ENCODE data around the gene MRPL44.
A peak's percentile ranks its signal among the peaks of the same experiment; 100 is the strongest.
"Not testable (repeated sequence)": the region's sequence is repeated elsewhere in the genome, so short reads cannot be mapped to it uniquely, and the experiment has no call there.

Gene MRPL44

DNA sequence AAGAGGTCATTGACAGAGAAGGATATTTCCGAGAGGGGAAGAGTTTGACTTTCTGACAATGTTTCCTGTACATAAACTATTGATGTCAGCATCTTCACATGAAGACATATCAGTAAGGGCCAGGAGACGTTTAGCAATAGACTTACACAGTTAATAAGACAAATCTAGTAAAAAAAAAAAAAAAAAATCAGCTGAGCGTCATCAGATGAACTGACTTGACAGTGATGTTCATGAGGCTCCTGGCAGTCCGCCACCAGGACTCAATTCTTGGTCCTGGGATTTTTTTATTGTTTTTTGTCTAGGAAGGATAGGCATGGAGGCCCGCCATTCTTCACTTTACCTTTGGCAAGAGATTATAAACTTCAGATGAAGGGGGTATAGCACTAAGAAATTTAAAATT, 14.5 kb downstream of the MRPL44 start:
- no peak for DNase-seq (ENCODE audit: low spot score)

DNA sequence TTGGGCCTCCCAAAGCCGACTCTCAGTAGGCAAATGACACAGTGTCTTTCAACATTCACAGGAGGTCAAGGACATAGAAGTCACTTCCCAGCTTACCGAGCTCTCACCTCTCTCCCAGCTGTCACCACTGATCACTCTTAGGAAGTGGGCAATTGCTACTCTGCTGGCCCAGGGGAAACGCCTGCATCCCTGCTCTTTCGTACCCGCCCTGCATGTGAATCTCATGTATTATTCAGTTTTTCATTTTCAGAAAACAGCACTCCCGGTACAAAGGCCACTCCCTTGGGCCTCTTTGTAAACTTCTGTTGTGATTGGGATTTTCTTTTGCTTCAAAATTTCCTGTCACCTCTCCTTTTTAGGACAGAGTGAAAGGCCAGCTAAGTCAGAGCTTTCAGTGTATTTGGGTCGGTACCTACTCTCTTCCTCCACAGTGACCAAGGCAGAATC, 15.4 kb downstream of the MRPL44 start:
- no peak for DNase-seq (ENCODE audit: low spot score)

DNA sequence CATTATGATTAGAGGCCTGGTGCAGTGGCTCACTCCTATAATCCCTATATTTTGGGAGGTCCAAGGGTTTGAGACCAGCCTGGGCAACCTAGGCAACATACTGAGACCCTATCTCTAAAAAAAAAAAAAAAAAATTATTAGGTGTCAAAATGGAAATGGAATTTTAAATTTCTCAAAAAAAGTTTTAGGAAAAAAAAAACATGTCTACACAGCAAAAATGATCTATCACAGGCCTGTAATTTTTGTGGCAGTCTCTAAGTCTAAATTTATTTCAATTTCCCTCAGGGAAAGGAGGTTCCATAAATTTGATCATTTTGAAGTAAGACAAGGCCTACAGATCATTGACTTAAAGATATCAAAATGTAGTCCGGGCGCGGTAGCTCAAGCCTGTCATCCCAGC, 16.3 kb downstream of the MRPL44 start:
- no peak for DNase-seq (ENCODE audit: low spot score)

DNA sequence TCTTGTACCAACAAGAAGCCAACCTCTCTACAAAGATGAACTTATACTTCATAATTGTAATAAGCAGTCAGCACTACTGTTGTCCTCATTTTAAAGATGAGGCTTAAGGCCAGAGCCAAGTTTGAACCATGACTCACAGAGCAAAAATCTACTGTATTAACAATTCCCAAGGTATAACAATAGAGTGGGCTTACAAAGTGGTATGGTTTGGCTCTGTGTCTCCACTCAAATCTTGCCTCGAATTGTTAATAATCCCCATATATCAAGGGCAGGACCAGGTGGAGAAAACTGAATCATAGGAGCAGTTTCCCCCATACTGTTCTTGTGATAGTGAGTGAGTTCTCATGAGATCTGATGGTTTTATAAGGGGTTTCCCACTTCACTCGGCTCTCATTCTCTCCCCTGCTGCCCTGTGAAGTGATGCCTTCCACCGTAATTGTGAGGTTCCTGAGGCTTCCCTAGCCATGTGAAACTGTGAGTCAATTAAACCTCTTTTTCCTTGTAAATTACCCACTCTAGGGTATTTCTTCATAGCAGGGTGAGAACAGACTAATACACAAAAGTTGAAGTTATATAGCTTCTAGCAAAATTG, 19.5 kb downstream of the MRPL44 start:
- DNase-seq (ENCODE audit: low spot score) = no peak

DNA sequence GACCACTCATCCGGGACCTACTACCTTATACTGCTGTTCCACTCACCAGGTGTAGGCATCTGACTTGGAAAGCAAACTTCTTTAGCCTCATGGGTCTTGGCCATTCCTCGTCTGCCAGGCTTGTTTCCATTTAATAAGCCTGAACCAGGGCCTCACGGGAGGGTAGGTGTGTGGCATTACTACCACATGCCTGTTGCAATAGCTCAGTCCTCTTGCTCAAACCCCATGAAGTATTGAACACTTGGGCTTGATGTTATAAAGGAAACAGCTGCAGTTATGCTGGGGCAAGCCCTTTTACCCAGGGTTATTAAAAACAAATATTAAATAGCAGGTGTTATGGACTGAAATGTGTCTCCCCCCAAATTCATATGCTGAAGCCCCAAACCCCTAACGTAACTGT, 21.2 kb downstream of the MRPL44 start:
- DNase-seq (ENCODE audit: low spot score) = no peak

DNA sequence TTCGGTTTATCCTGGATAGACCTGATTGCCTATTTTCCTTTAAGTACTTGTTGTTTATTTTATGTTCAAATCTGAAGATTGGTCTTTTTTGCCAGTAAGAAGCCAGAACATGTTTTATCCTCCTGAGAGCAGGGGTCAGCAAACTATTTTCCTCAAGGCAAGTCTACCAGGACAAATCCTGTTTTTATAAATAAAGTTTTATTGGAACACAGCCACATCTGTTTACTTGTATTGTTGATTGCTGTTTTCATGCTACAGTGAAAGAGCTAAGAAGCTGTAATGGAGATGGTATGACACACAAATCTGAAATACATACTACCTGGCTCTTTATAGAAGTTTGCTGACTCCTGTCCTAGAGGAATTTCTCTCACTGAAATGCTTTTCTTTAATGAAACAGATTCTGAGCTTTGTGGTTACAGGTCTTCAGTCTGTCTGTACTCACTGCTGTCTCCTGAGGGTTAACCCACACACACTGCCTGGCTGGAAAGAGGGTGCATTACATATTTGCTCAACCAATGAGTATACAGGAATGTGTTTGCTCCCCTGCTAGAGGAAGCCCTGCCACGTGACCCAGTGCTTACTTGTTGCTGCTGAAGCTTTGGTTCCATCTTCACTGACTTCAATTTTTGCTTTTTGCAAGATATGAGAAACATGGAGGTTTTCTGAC, 22.6 kb downstream of the MRPL44 start:
- no peak for DNase-seq (ENCODE audit: low spot score)

DNA sequence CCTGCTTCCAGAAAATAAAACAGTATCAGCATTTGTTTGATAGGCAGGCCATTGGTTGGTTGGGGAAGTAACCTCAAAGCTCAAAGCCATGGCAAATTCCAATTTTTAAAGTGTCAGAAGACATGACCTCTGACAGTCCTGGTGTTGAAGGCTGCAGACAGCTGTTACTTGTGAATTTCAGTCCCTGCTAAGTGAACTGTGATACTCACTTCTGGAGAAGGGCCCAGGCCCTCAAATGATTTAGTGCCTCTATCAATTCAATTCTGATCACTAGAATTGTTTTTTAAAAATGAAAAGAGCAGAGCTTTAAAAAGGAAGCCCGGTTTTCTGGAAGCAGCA, 23.1 kb downstream of the MRPL44 start:
- DNase-seq (ENCODE audit: low spot score) = no peak

DNA sequence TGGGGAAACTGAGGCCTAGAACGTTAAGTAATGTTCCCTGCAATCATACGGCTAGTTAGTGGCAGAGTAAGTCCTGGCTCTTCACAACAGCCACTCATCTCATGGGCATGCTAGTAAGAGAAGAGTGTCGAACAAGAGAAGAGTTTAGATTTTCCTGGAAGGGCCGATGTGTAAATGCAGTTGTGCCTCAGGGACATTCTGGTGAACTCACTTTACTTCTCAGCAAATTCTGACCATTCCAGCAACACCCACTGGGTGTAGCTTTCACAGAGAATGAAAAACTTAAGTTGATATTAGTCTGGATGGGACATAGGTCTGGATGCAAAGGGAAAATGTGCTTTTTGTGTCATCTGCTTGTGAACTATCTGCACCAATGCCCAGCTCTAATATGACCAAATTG, 23.5 kb downstream of the MRPL44 start:
- DNase-seq (ENCODE audit: low spot score) = no peak

DNA sequence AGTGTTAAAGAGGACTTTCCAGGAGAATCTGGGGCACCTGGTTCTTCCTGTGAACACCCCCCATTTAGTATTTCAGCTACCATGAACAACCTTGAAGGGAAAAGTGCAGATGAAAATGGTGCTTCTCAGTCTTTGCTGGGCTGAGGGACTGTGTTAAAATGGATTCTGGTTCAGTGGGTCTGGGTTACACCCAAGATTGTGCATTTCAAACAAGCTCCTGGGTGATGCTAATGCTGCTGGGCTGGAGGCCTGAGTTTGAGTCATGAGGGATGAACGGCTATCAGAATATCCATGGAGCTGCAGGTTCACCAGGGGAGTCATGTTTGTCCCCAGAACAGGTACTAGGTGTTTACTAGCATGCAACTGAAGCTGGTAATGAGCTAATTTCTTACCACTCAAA, 24.0 kb downstream of the MRPL44 start:
- no peak for DNase-seq (ENCODE audit: low spot score)

DNA sequence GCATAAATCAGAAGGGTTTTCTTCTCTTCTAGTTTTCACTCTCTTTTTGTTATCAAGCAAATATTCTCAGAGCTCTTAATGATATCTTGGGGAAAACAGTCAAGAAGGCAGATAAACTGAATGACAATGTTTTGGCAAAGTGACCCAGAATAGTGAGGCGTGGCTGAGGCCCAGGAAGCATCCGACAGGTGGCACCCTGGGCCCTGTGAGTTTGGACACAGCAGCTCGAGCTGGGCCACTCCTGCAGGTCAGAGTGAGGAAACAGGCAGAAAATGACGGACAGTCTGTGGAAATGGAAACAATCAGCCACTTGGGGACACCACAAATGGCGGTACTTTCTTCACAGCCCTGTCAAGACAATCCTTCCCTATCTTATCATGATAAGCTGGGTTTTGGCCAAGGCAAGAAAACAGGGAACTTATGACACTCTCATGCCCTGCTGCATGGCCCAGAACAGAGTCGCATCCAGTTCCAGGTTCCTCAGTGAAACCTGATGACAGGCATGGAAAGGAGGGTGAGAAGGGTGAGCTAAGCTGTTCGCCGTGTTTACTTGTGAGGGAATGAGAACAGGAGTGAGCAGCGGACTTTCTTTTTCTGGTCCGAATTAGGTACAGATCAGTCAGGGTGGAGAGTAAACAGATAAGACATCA, 32.1 kb downstream of the MRPL44 start:
- DNase-seq (ENCODE audit: low spot score) = no peak

DNA sequence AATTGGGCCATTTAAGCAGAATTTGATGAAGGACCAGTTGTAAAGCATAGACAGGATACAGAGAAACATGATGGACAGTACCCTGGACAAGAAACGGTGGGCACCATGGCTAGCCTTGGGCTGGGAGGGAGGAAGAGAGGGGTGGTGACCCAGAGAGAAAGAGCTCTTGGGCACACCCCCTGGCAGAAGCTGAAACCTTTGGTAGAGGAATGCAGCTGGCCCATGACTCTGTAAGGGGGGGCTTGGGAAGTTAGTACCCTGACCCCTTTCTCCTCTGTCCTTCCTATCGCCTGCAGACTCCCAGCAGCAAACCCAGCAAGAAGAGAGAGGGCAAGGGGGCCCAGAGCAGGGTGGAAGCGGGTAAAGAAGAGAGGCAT, 32.6 kb downstream of the MRPL44 start:
- DNase-seq (ENCODE audit: low spot score) = no peak

DNA sequence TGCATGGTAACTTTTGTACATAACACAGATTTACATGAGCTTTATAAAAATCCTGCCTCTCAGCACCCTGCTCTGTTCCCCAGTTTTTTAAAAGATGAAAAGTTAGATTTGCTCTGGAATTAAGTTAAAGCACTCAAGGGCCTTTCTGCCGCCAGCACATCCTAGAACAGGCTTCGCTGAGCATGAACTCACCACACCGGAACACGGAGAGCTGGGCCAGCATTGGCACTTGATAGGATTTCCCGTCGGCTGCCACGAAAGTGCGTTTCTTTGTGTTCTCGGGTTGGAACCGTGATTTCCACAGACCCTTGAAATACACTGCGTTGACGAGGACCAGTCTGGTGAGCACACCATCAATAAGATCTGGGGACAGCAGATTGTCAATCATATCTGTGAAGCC, 34.3 kb downstream of the MRPL44 start:
- no peak for DNase-seq (ENCODE audit: low spot score)

DNA sequence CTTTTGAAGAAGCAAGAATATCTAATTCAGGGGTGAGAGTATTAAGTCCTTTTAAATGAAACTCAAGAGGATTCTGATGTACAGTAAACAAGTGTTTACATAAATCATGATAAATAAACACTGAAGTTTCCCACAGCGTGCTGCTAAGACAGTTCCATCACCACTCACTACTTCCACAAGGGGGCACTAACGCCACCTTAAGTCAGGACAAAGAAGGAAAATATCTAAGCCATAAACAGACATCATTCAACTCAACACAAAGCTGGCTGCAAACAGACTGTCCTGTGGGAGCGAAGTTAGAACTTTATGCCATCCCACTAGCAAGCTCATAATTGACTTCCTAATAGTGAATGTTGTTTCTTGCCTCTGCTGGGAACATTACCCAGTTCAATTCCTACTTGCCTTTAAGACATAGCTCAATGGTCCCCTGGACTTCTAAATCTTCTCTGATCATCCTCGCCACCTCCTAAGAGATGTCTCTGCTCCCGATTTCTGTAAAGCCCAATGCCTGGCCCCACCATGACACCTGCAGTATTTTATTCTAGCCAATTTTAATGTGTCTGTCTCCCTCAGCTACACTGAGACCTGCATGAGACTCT, 36.5 kb downstream of the MRPL44 start:
- DNase-seq (ENCODE audit: low spot score) = peak; percentile 80

DNA sequence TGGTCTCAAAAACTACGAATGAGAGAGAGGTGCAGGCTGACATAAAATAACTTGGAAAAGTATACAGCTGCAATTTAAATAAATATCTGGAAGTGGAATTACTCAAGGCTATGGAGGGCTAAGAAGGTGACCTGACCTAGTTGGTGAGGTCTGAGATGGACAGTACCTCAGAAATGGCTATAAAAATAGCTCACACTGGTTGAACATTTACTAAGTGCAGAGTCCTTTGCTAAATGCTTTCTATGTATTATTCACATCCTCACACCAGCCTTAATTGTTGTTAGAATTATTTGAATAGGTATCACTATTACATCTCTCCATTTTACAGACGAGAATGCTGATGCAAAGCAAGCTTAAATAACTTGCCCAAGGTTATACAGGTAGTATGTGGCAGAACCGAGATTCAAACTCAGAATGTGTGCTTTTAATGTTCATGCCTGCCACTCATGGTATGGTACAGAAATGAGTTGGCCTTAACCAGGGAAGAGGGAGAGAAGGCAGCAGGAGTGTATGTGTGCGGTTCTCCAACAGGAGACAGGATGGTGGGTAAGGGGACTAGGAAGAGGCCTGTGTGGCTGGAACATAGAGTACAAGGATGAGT, 37.4 kb downstream of the MRPL44 start:
- DNase-seq (ENCODE audit: low spot score) = no peak

DNA sequence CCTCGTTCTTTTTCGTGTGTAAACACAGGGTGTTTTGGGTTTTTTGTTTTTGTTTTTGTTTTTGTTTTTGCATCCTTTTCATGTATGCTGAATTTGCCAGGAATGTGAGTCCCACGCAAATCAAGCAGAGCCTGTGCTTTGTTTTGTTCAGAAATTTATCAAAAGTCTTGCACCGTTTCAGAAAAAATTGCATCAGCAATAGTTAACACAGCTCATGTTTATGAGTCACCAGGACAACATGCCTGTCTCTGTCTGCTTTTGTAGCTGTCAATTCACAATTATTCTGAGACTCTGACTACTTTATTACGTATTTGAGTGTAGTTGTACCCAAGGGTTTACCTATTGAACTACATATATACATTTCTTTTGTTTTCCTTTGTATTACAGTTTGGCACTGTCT, 38.3 kb downstream of the MRPL44 start:
- DNase-seq (ENCODE audit: low spot score) = peak; percentile 14

DNA sequence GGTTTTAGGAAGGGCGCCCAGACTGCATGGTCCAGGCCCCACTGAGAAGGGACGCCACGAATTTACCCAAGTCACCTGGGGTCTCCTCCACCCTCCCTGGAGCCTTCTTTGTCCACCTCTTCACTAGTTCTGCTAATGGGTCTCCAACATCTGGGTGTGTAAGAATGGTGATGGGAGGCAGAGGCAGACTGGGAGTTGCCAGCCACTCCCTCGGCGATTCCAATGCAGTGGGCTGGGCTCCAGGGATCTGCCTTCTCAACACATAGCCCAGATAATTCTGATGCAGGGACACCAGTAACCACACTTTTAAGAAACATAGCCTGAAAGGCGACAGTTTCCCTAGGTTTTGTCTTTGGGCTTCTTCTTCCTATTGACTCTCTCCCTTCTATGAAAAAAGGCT, 39.1 kb downstream of the MRPL44 start:
- DNase-seq (ENCODE audit: low spot score) = no peak

DNA sequence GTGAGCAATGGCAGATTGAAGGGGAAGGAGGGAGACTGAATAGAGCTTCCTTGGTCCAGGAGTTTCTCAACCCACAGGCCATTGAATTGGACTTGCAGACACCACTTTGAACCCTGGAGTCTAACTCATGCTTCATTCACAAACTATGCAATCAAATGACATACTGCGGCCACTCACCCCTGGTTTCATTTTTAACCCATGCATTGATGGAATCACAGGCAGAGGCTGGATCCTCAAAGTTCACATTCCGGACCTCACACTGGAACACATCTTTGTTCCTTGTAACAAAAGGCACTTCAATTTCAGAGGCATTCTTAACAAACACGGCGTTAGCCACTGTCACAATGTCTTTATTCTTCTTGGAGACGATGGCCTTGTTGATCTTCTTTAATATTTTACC, 40.7 kb downstream of the MRPL44 start:
- DNase-seq (ENCODE audit: low spot score) = no peak

DNA sequence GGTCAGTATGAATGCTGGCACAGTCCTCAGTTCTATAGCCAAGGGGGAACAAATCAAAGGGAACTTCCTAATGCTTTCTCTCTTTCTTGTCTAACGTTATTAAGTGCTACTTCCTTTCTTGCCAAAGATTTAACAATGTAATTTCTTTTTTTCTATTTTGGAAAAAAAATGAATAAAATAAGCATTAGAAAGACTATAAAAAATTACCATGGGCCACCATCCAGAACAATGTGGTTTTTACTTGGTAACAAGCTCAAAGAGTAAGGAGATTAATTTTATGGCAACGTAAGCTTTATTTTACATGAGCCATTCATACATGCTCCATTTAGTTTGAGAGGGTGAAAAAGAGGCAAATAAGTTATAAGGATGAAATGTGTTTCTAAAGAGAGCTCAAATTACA, 41.7 kb downstream of the MRPL44 start:
- DNase-seq (ENCODE audit: low spot score) = no peak

DNA sequence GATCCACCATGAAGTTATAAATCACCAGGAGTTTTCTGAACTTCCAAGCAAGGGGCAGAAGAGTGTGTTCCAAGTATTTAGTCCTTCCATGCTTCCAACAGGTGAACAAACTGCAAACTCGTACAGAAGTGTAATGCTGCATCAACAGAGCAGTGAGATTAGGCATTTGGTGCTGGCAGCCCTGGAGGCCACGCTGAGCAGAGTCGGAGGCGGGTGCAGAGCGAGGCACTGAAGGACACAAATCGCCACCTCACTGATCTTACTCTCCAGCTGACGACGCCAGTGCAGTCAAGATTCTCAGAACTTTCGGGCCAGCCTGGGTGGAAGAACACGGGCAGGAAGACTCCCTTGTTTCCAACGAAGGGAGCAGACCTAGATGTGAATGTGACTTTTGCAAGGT, 42.6 kb downstream of the MRPL44 start:
- DNase-seq (ENCODE audit: low spot score) = no peak

DNA sequence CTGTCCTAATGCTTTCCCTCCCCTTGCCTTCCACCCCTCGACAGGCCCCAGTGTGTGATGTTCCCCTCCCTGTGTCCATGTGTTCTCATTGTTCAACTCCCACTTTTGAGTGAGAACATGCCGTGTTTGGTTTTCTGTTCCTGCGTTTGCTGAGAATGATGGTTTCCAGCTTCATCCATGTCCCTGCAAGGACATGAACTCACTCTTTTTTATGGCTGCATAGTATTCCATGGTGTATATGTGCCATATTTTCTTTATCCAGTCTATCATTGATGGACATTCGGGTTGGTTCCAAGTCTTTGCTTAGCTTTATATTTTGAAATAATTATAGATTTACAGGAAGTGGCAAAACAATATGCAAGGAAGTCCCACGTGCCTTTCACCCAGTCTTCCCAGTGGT, 43.4 kb downstream of the MRPL44 start:
- DNase-seq (ENCODE audit: low spot score) = not testable (repeated sequence)

DNA sequence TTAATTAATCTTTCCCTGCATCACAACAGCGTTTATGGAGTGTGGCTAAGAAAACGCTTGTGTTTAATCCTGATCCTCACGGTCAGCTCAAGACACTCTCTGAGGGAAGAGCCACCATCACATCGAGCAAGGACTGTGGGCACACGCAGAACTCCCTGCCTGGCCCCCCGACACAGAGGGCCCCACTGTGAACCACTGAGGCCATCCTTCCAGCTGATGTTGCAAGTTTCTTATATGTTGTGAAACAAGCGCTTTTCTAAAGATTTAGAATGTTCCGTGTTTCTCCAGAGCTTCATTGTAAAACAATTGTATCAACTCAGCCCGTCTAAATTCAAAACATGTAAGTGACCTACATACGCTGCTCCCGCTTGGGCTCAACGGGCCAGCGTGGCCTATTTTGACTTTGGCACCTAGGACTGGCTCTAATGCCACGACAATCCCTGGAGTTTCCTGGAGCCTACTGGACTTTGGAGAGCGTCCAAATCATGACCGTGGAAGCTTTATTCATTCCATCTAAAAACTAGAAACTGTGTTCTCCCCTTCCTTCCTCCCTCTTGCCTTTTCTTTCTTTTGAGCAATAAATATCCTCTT, 46.9 kb downstream of the MRPL44 start:
- no peak for DNase-seq (ENCODE audit: low spot score)

DNA sequence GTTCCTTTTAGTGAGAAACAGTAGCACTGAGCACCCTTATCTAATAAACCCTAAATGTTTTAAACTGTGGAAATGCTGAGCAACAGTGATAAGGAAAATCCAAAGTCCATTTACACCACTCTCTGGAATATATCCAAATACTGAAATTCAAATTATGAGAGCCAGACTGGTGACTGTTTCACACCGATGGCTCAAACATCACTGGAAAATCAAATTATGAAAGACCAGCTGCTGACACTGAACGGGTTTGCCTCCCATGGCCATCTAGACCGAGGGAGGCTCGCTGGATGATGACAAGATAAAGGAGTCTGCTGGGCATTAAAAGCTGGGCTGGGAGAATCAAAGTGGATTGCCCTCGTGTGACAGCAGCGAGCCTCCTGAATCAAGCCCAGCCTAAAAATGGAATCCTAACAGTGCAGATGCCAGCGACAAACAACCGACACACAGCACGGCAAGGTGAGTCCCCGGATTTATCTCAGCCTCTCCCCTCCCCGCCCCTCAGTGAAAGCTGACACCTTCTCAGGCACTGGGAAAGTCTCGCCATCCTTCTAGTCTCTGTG, 51.5 kb downstream of the MRPL44 start:
- no peak for DNase-seq (ENCODE audit: low spot score)

Measured in NAMALWA (cell line).